Prostate gland (tissue), 2 donors: ENCODE data around the gene R3HDM4. TPM values are rescaled to one million over a fixed set of nuclear protein-coding genes. Genes with fewer than 3 reads are reported as not detected.

ENCODE experiments used
- DNase-seq: peaks from one replicate; pipeline ENCODE4 v3.0.0-alpha.2; 2019; ENCODE audit warnings: low spot score
- H3K27ac ChIP-seq, 2 donors: fragments of 200-600 bp; sonication (generic); 2 replicates each; pipeline ENCODE4 v1.5.1; 2017 to 2019
- H3K27me3 ChIP-seq: fragments of 200-600 bp; sonication (generic); replicated peaks from 2 replicates; pipeline ENCODE4 v1.5.1; 2019; ENCODE audit not compliant: insufficient read depth
- H3K36me3 ChIP-seq, 2 donors: fragments of 200-600 bp; sonication (generic); 1 replicate in 1 of 2; 2 replicates in 1 of 2; pipeline versions ENCODE4 v1.5.1 to v1.8.1; 2017 to 2019
- H3K4me1 ChIP-seq: fragments of 200-600 bp; sonication (generic); replicated peaks from 2 replicates; pipeline ENCODE4 v1.5.1; 2019
- H3K4me3 ChIP-seq, 2 donors: fragments of 200-600 bp; sonication (generic); 2 replicates each; pipeline ENCODE4 v1.5.1; 2017 to 2019
- H3K9me3 ChIP-seq: fragments of 200-600 bp; sonication (generic); 2 replicates; pipeline ENCODE4 v1.5.1; 2017
- POLR2A ChIP-seq: fragments of 450-650 bp; IDR thresholded peaks from one replicate; pipeline ENCODE4 v1.6.1; 2016; ENCODE audit warnings: antibody characterized with exemption, mild to moderate bottlenecking
- POLR2AphosphoS5 ChIP-seq: sonication (generic); formaldehyde crosslinking; IDR thresholded peaks from one replicate; pipeline ENCODE4 v1.6.1; 2017; ENCODE audit warnings: antibody characterized with exemption
- WGBS: methylation state at CpG from one replicate; pipeline ENCODE4 v1.1.5; 2018; 5-methylcytosine and 5-hydroxymethylcytosine counted together
- intact Hi-C: fragments of 100-400 bp; cut with DNase I; formaldehyde crosslinking; loops from one replicate; pipeline ENCODE4 v1.14.2; 2022
- total RNA-seq, 2 donors: library from RNA; depleted of rRNA; stranded (reverse); fragments of >200 nt; gene quantifications; one replicate each; pipeline ENCODE4 v1.1.0, GENCODE V29; 2016
- TF ChIP-seq, protein P1 (sequence below), 4 experiments: fragments of 200-600 bp in 2 of 4; fragments of 450-650 bp in 2 of 4; sonication (generic) in 2 of 4; IDR thresholded peaks; 1 replicate in 3 of 4; 2 replicates in 1 of 4; pipeline ENCODE4 v1.5.1; 2016 to 2019; ENCODE audit warnings: antibody characterized with exemption in 4 of 4, mild to moderate bottlenecking in 2 of 4, moderate library complexity in 2 of 4

The R3HDM4 gene
- total RNA-seq, 2 donors from 2014 or later, result 36.9 to 58.7 TPM

DNA sequence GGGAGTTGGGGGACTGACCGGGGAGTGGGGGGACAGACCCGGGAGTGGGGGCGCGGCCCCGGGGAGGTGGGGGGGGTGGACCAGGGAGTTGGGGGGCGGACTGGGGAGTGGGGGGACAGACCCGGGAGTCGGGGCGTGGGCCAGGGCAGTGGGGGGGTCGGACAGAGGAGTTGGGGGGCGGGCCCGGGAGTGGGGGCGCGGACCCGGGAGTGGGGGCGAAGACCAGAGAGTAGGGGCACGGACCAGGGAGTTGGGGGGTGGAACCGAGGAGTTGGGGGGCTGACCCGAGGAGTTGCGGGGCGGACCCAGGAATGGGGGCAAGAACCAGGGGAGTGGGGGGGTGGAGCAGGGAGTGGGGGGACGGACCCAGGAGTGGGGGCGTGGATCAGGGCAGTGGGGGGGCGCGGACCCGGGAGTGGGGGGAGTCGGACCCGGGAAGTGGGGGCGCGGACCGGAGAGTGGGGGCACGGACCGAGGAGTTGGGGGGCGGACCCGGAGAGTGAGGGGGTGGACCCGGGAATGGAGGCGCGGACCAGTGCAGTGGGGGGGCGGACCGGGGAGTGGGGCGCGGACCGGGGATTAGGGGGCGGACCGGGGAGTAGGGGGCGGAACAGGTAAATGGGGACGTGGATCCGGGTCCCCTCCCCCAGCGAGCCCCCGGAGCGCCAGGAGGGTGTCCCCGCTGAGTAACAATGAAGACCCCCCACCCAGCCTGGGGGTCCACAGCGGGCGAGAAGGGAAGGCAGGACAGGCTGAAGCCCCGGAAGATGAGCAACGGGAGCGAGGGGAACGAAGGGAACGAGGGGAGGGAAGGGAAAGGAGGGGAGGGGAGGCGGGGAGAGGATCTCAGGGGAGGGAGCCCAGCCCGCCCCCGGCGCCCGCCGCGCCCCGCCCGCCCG, 589 bp downstream of the R3HDM4 start:
- TF ChIP-seq POLR2AphosphoS5, result no peak
- TF ChIP-seq, protein P1, sequence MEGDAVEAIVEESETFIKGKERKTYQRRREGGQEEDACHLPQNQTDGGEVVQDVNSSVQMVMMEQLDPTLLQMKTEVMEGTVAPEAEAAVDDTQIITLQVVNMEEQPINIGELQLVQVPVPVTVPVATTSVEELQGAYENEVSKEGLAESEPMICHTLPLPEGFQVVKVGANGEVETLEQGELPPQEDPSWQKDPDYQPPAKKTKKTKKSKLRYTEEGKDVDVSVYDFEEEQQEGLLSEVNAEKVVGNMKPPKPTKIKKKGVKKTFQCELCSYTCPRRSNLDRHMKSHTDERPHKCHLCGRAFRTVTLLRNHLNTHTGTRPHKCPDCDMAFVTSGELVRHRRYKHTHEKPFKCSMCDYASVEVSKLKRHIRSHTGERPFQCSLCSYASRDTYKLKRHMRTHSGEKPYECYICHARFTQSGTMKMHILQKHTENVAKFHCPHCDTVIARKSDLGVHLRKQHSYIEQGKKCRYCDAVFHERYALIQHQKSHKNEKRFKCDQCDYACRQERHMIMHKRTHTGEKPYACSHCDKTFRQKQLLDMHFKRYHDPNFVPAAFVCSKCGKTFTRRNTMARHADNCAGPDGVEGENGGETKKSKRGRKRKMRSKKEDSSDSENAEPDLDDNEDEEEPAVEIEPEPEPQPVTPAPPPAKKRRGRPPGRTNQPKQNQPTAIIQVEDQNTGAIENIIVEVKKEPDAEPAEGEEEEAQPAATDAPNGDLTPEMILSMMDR (IDR thresholded peaks at IDR 0.05), result no peak
- TF ChIP-seq POLR2A, result no peak
- DNase-seq, result no peak
- Histone ChIP-seq H3K27ac (peak overlapping the region; percentile 92 to 93), H3K36me3 (no peaks in the 10 kb centered on the region), H3K4me1 (peaks cover 9% of the 10 kb centered on the region), H3K27me3 (peaks cover 2% of the 10 kb centered on the region), H3K4me3 (peak overlapping the region; percentile 82 to 92), H3K9me3 (no peaks in the 10 kb centered on the region)
- 1% methylated on average over 47 of the region's 69 CpGs for WGBS
- intact Hi-C loops, result loop anchor here (2.0 kb wide), 1 partner anchor 44 kb away; no protein-coding TSS in a partner anchor

DNA sequence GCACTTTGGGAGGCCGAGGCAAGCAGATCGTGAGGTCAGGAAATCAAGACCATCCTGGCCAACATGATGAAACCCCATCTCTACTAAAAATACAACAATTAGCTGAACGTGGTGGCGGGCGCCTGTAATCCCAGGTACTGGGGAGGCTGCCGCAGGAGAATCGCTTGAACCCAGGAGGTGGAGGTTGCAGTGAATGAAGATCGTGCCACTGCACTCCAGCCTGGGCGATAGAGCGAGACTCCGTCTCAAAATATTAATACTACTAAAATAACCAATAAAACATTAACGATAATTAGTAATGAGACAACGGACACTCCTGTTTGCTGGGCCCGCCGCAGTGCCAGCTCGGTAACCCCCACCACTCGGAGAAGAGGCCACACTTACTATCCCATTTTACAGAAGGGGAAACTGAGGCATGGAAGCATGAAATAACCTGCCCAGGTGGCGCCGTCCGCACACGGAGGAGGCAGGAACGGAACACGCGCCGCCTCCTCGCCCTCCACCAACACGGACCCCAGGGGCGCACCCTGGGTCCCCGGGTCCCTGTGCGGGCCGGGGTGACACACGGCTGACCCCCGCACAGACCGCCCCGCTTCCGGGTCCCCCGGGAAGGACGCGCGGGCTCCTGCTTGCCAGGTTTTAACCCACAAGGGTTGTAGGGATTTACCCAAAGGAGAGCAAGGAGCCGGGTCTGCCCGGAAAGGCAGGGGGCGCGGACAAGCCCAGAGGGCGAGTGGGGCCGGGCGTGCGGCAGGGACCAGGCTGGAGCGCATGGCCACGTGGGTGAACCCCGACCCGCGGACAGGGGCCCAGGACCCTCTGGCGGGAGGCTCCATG, 1.6 kb downstream of the R3HDM4 start:
- WGBS, result 84% methylated on average over 53 of the region's 54 CpGs
- Histone ChIP-seq H3K36me3 (no peaks in the 10 kb centered on the region), H3K4me3 (no peak overlapping the region), H3K9me3 (no peaks in the 10 kb centered on the region), H3K27ac (no peak overlapping the region), H3K4me1 (peaks cover 4% of the 10 kb centered on the region), H3K27me3 (no peaks in the 10 kb centered on the region)
- DNase-seq, result no peak
- intact Hi-C loops, result loop anchor here (2.0 kb wide), 1 partner anchor 43 kb away; no protein-coding TSS in a partner anchor
- no peak for TF ChIP-seq POLR2AphosphoS5
- no peak for TF ChIP-seq POLR2A
- TF ChIP-seq, protein P1 (IDR thresholded peaks at IDR 0.05), result no peak

DNA sequence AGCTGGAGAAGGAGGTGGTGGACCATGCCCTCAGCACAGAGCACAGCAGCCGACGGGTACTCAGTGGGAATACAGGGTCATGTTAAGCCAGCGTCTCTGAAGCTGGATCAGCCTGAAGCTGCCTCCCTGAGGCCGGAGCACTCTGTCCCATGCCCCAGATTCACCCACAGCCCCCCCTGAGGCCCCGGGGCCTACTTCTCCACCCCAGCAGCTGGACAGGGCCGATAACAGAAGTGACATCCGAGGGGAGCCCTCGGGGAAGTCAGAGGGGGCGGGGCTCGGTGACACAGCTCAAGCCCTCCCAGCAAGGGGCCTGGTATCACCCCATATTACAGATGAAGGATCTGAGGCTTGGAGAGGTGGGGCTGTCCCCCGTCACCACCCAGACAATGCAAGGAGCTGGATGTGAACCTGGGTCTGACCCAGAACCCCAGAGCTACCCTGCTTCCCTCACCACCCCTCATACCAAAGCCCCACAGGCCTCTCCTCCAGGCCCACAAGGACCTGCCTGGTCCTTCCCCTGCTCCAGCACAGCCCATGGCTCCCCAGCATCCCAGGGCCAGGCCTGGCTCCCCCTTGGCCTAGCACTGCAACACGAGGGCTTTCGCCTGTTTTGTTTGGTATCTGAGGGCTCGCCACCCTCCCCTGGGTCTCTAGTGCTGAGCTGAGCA, 5.7 kb downstream of the R3HDM4 start:
- 80% methylated on average over 14 of the region's 14 CpGs for WGBS
- Histone ChIP-seq H3K27ac (no peak overlapping the region), H3K4me1 (peaks cover 4% of the 10 kb centered on the region), H3K36me3 (no peaks in the 10 kb centered on the region), H3K27me3 (no peaks in the 10 kb centered on the region), H3K9me3 (no peaks in the 10 kb centered on the region), H3K4me3 (no peak overlapping the region)
- TF ChIP-seq, protein P1 (IDR thresholded peaks at IDR 0.05), result no peak
- TF ChIP-seq POLR2A (no peak), POLR2AphosphoS5 (no peak)
- intact Hi-C loops, result no loop called here
- no peak for DNase-seq

DNA sequence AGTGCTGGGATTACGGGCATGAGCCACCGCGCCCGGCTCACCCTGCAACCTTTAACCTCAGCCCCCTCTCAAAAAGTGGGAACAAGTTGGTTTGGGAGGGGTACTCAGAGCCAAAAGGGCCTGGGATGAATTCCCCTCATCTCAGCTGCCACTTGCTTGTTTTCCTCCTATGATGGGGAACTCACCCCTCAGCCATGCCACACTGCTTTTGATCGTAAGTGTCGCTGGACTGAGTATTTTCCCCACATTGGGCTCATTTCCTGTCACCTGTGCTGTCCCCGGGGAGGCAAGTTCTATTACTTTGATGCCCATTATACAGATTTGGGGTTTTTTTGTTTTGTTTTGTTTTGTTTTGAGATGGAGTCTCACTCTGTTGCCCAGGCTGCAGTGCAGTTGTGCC, 6.5 kb downstream of the R3HDM4 start:
- 92% methylated on average over 7 of the region's 7 CpGs for whole genome bisulfite sequencing
- peaks cover 4% of the 10 kb centered on the region for H3K4me1 ChIP-seq

More for the DNA sequence above, 6.5 kb downstream of the R3HDM4 start:
- DNase-seq, result no peak
- no peaks in the 10 kb centered on the region for H3K36me3 ChIP-seq
- TF ChIP-seq, protein P1 (IDR thresholded peaks at IDR 0.05), result no peak
- TF ChIP-seq POLR2A, result no peak
- TF ChIP-seq POLR2AphosphoS5, result no peak
- intact Hi-C loops, result no loop called here
- H3K4me3 ChIP-seq, result no peak overlapping the region
- no peaks in the 10 kb centered on the region for H3K27me3 ChIP-seq
- H3K9me3 ChIP-seq, result no peaks in the 10 kb centered on the region
- H3K27ac ChIP-seq, result no peak overlapping the region
